HFF-Myc (cell line): ENCODE data around the gene MTIF2.
"Not testable (repeated sequence)": the region's sequence is repeated elsewhere in the genome, so short reads cannot be mapped to it uniquely, and the experiment has no call there.

Source experiments
- DNase-seq: peaks from one replicate; pipeline ENCODE4 v3.0.0-alpha.2; 2011; ENCODE audit warnings: low read depth; ENCODE audit errors: extremely low read depth
- H3K4me3 ChIP-seq: replicated peaks from 2 replicates; pipeline ENCODE4 v1.5.1; 2011; ENCODE audit warnings: low read depth, mild to moderate bottlenecking, control low read depth, low read length
- TF ChIP-seq, protein P1 (sequence below): IDR thresholded peaks from 2 replicates; pipeline ENCODE4 v1.5.1; 2012; ENCODE audit warnings: mild to moderate bottlenecking, low read depth, low read length, control low read depth; ENCODE audit errors: missing control alignments

Gene MTIF2

DNA sequence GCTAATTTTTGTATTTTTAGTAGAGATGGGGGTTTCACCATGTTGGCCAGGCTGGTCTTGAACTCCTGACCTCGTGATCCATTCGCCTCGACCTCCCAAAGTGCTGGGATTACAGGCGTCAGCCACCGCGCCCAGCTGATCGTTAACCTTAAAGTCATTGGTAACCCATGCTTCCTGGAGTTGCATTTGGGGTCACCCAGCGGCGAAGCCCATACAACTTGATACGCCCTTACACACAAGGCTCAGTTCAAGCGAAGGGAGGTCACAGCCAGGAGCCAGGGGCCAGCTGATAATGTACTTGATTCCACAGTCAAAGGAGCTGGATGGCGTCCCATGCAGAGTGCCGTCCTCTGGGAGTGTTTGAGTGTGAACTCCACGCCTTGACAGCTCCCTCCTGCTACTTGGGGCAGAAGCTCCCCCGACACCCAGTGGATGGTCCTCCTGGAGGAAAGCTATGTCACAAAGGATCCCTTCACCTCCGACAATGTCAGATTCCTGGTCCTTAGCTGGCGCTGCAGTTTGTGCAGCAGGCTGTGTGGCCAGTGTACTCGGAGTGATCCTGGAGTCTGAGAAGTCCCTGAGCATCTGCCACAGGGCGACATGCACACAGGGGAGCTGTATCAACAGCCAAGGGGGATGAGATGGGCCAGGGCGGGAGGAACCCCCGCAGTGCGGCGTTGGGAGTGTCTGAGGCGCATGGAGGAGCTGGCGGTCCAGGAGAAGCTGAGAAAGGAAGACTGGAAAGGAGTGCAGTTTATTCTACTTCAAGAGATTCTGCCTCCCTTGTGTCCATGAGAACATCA lies 44.9 kb downstream of the MTIF2 start:
- H3K4me3 ChIP-seq, result peak overlapping the region; percentile 44; the same call in 1 of the 2 replicates
- no peak for DNase-seq
- TF ChIP-seq, protein P1, sequence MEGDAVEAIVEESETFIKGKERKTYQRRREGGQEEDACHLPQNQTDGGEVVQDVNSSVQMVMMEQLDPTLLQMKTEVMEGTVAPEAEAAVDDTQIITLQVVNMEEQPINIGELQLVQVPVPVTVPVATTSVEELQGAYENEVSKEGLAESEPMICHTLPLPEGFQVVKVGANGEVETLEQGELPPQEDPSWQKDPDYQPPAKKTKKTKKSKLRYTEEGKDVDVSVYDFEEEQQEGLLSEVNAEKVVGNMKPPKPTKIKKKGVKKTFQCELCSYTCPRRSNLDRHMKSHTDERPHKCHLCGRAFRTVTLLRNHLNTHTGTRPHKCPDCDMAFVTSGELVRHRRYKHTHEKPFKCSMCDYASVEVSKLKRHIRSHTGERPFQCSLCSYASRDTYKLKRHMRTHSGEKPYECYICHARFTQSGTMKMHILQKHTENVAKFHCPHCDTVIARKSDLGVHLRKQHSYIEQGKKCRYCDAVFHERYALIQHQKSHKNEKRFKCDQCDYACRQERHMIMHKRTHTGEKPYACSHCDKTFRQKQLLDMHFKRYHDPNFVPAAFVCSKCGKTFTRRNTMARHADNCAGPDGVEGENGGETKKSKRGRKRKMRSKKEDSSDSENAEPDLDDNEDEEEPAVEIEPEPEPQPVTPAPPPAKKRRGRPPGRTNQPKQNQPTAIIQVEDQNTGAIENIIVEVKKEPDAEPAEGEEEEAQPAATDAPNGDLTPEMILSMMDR, result no peak

DNA sequence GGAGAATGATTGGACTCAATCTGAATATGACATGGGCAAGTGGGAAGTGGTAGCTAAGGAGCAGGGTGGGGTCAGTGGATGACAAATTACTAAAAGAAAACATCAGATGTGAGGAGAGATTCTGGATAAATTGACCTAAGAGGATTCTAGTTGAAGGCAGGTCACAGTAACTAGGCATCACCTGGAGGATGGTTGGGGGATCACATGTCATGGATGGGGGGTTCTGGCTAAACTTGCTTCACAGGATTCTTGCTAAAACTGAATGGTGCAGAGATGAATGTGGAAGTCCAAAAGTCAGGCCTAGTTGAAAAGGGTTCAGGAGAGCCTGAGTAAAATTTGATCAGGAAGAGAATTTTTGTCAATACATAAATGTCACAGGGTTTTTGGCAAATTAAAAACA lies 55.2 kb downstream of the MTIF2 start:
- TF ChIP-seq, protein P1, result no peak
- DNase-seq, result no peak
- H3K4me3 ChIP-seq, result no peak overlapping the region

DNA sequence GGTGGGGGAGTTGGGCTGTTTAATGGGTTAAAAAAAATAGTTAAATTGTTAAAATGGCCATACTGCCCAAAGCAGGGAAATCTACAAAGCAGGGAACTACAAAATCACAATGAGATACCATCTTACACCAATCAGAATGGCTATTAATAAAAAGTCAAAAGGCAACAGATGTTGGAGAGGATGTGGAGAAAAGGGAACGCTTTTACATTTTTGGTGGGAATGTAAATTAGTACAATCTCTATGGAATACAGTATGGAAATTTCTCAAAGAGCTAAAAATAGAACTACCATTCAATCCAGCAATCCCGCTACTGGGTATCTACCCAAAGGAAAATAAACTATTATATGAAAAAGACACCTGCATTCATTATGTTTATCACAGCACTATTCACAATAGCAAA lies 64.1 kb downstream of the MTIF2 start:
- TF ChIP-seq, protein P1, result no peak
- no peak for DNase-seq
- H3K4me3 ChIP-seq, result no peak overlapping the region

DNA sequence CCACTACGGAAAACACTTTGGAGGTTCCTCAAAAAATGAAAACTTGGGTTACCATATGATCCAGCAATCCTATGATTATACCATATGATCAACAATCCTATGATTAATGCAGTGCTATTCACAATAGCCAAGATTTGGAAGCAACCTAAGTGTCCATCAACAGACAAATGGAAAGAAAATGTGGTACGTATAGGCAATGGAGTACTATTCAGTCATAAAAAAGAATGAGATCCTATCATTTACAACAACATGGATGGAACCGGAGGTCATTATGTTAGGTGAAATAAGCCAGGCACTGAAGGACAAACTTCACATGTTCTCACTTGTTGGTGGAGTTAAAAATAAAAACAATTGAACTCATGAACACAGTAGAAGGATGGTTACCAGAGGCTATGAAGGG lies 64.5 kb downstream of the MTIF2 start:
- no peak for DNase-seq
- TF ChIP-seq, protein P1, result no peak
- H3K4me3 ChIP-seq, result no peak overlapping the region

DNA sequence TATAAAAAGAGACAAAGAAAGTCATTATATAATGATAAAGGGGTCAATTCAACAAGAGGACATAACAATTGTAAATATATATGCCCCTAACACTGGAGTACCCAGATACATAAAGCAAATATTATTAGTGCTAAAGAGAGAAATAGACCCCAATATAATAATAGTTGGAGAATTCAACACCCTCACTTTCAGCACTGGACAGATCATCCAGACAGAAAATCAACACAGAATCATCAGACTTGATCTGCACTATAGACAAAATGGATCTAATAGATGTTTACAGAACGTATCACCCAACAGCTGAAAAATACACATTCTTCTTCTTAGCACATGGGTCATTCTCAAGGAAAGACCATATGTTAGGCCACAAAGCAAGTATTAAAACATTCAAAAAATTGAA lies 68.6 kb downstream of the MTIF2 start:
- DNase-seq, result no peak
- no peak overlapping the region for H3K4me3 ChIP-seq
- TF ChIP-seq, protein P1, result no peak

DNA sequence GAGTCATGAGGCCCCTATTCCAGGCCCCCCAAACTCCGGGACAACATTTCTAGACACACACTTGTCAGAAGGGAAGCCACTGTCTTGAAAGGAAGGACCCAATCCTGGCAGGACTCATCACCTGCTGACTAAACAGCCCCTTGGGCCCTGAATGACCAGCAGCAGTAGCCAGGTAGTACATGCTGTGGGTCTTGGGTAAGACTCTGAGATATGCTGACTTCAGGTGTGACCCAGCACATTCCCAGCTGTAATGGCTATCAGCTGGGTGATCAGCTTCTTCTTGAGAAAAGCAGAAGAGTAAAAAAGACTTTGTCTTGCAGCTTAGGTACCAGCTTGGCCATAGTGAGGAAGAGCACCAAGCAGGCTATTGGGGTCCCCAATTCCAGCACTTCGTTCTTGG lies 72.5 kb downstream of the MTIF2 start:
- no peak overlapping the region for H3K4me3 ChIP-seq
- DNase-seq, result no peak
- TF ChIP-seq, protein P1, result no peak

DNA sequence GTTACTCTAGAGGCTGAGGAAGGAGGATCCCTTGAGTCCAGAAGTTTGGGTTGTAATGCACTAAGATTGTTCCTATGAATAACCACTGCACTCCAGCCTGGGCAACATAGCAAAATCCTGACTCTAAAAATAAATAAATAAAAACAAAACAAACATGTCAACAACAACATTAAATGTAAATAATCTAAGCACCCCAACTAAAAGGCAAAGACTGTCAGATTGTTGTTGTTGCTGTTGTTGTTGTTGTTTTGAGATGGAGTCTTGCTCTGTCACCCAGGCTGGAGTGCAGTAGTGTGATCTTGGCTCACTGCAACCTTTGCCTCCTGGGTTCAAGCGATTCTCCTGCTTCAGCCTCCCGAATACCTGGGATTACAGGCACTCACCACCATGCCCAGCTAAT lies 77.1 kb downstream of the MTIF2 start:
- DNase-seq, H3K4me3 ChIP-seq: not testable (repeated sequence)

DNA sequence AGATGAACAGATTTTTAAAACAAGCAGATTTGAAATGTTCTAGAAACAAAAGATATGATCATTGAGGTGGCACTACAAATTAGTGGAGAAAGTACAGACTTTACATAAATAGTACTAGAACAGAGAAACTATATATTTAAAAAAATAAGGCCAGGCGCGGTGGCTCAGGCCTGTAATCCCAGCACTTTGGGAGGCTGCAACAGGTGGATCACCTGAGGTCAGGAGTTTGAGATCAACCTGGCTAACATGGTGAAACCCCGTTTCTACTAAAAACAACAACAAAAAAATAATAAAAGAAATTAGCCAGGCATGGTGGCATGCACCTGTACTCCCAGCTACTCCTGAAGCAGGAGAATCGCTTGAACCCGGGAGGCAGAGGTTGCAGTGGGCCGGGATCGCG lies 82.2 kb downstream of the MTIF2 start:
- not testable (repeated sequence) for H3K4me3 ChIP-seq, DNase-seq
